Naive thymus-derived CD8-positive, alpha-beta T cell (primary cell): ENCODE data around the gene MYPN. TPM values are rescaled to one million over a fixed set of nuclear protein-coding genes. Genes with fewer than 3 reads are reported as not detected.

Experiments used
- ATAC-seq, 2 donors: fragments of 150-1000 bp; cut with Tn5 transposase in 1 of 2; sonication (Bioruptor Pico), chemical (Tn5 transposase) in 1 of 2; 1 replicate in 1 of 2; 2 replicates in 1 of 2; pipeline ENCODE4 v1.10.0; 2021; ENCODE audit warnings: mild to moderate bottlenecking in 2 of 2, moderate library complexity in 2 of 2
- POLR2A ChIA-PET: fragments of 350-600 bp; sonication (Branson Sonifier 250); formaldehyde crosslinking; loops from one replicate; lab custom pipeline; 2021; ENCODE audit warnings: antibody characterized with exemption; lab: Charles Lee
- DNase-seq, 10 donors: peaks; one replicate each; pipeline versions ENCODE4 v3.0.0 to v3.0.0-alpha.2; 2020 to 2022
- H3K27ac Mint-ChIP-seq, 10 donors: one replicate each; pipeline ENCODE4 v1.8.0; 2020 to 2022; ENCODE audit warnings: mild to moderate bottlenecking in 10 of 10, mixed read lengths in 10 of 10, moderate library complexity in 4 of 10, inconsistent platforms in 1 of 10
- H3K27me3 Mint-ChIP-seq, 5 donors: one replicate each; pipeline ENCODE4 v1.8.0; 2021 to 2022; ENCODE audit warnings: mixed read lengths in 5 of 5
- H3K36me3 Mint-ChIP-seq, 3 donors: one replicate each; pipeline ENCODE4 v1.8.0; 2020 to 2022; ENCODE audit warnings: mixed read lengths in 3 of 3, mild to moderate bottlenecking in 2 of 3, inconsistent platforms in 1 of 3
- H3K4me1 Mint-ChIP-seq, 4 donors: one replicate each; pipeline ENCODE4 v1.8.0; 2021 to 2022; ENCODE audit warnings: mixed read lengths in 4 of 4
- H3K4me3 Mint-ChIP-seq, 10 donors: one replicate each; pipeline ENCODE4 v1.8.0; 2020 to 2022; ENCODE audit warnings: mild to moderate bottlenecking in 10 of 10, mixed read lengths in 10 of 10, moderate library complexity in 6 of 10, inconsistent platforms in 1 of 10
- H3K9me3 Mint-ChIP-seq, 9 donors: one replicate each; pipeline ENCODE4 v1.8.0; 2020 to 2022; ENCODE audit warnings: mixed read lengths in 9 of 9, mild to moderate bottlenecking in 3 of 9, inconsistent platforms in 1 of 9, moderate library complexity in 1 of 9
- polyA plus RNA-seq, 3 donors: library from polyadenylated mRNA; unstranded; fragments of 300-500 nt; fragmentation: Illumina TruSeq; gene quantifications; one replicate each; pipeline ENCODE4 v1.2.3, GENCODE V29; 2021
- total RNA-seq, 8 experiments: library from RNA in 2 of 8; stranded (reverse) in 2 of 8; gene quantifications; one replicate each; pipeline ENCODE4 v1.2.3 and lab custom pipeline; 2021 to 2026

The MYPN gene
- total and polyA plus RNA-seq, 5 experiments from 2014 or later: not detected

DNA sequence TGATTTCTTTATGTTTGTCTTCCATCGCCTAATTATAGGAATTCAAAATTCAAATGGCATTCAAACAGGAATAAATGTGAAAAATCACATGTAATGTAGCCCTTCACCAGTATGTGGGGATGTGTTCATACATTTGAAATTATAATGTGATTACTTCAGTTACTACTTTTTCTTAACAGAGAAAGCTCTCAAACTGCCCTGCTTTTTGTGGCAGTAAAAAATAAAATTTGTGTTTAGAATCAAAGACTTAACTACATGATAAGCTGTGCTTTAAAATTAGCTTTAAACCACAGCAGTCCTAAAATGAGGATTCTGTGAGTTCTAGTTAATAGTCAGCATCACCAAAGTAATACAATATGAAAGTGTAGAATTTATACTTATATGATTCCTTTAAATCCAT is 26.4 kb upstream of the MYPN start:
- POLR2A ChIA-PET: interaction anchor here (0.6 kb wide), 1 partner anchor 249 kb away, joined by 3 read pairs; the partner anchor contains the start of gene HNRNPH3
- Mint-ChIP-seq H3K4me3 (no peak overlapping the region), H3K27ac (no peak overlapping the region), H3K36me3 (no peaks in the 10 kb centered on the region), H3K4me1 (no peaks in the 10 kb centered on the region), H3K9me3 (no peaks in the 10 kb centered on the region), H3K27me3 (peaks cover 0 to 16% (median 5%) of the 10 kb centered on the region in 5 donors)
- no peak for ATAC-seq
- DNase-seq: no peak

- ATAC-seq (no peak), DNase-seq (no peak)
- Mint-ChIP-seq H3K27ac (no peak overlapping the region), H3K4me3 (no peak overlapping the region), H3K9me3 (no peaks in the 10 kb centered on the region), H3K4me1 (no peaks in the 10 kb centered on the region), H3K36me3 (no peaks in the 10 kb centered on the region), H3K27me3 (peaks cover 0 to 16% (median 6%) of the 10 kb centered on the region in 5 donors)
- POLR2A ChIA-PET: interaction anchor here (0.5 kb wide), 1 partner anchor 20 kb away, joined by 5 read pairs; no protein-coding TSS in a partner anchor
These were observed 25.3 kb upstream of the MYPN start for GRCh38 chr10:68083953-68084352.

DNA sequence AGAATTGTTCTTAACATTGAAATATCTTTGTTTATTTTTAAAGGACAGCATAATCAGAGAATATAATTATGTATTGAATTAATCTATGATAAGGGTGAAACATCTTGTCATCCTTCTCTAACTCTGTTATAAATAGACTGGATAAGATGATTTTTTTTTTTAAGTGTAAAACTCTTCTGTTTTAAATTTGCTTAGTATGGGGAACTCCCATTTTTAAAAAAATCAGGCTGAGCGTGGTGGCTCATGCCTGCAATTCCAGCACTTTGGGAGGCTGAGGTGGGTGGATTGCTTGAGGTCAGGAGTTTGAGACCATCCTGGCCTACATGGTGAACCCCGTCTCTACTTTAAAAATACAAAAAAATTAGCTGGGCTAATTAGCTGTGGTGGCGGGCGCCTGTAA is 24.8 kb upstream of the MYPN start:
- no peak for ATAC-seq
- POLR2A ChIA-PET: interaction anchor here (0.5 kb wide), 1 partner anchor 20 kb away, joined by 5 read pairs; no protein-coding TSS in a partner anchor

DNA sequence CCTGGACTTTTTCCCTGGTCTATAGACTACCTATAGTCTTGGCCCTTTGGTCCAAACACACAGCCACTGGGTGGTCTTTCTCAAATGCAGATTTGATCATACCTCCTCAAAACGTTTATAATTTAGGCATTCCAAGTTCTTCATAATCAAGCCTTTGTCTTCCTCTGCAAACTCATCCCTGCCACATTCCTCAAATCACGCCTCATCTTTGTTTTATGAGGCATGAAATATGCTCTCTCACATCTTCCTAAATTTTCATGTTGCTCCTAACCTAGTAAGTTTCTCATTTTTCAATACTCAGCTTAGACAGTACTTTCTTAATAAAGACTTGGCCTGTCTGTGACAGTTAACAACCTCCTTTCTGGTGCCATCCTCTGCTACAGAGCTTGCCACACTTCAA is 23.3 kb upstream of the MYPN start:
- H3K9me3 Mint-ChIP-seq: no peaks in the 10 kb centered on the region
- H3K36me3 Mint-ChIP-seq: no peaks in the 10 kb centered on the region
- DNase-seq (no peak), ATAC-seq (no peak)
- no peak overlapping the region for H3K27ac Mint-ChIP-seq
- POLR2A ChIA-PET: no interaction called here
- H3K4me3 Mint-ChIP-seq: no peak overlapping the region
- H3K4me1 Mint-ChIP-seq: no peaks in the 10 kb centered on the region
- peaks cover 0 to 12% (median 4%) of the 10 kb centered on the region in 5 donors for H3K27me3 Mint-ChIP-seq

More for the DNA sequence above, 24.8 kb upstream of the MYPN start:
- no peak for DNase-seq
- peaks cover 0 to 16% (median 6%) of the 10 kb centered on the region in 5 donors for H3K27me3 Mint-ChIP-seq
- no peak overlapping the region for H3K27ac Mint-ChIP-seq
- no peak overlapping the region for H3K4me3 Mint-ChIP-seq
- no peaks in the 10 kb centered on the region for H3K4me1 Mint-ChIP-seq
- no peaks in the 10 kb centered on the region for H3K36me3 Mint-ChIP-seq
- no peaks in the 10 kb centered on the region for H3K9me3 Mint-ChIP-seq

DNA sequence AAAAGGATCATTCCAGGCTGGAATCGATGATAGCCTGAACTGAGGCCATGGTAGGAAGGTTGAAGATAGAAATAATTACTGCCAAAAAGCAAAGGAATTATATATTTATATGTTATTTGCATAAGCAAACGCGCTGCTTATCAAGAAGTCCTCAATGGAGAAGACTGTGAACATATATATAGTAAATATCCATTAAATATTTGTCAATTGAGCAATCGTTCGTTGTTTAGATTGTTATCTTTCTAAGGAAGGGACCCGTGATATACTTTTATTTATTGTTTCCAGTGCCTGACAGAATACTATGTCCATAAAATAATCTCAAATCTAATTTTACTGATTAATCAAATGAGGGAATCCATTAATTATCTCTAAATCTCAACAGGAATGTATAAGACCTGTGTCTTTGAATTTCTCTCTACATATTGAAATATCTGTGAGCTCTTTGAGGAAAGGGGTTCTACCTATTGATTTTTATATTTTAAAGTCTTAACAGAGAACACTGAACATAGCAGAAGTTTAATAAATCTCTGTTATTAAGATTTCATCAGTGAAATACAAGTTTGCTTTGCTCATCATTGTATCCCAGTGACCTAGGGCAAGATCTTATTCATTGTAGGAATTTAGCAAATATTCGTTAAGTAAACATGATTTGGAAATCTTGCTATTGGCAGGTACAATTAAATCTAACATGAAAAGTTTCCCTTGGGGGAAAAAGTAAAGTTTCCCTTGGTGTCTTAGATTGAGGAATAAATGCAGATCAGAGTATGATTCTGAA is 22.2 kb upstream of the MYPN start:
- H3K27ac Mint-ChIP-seq: no peak overlapping the region
- no peak overlapping the region for H3K4me3 Mint-ChIP-seq
- ATAC-seq (no peak), DNase-seq (no peak)
- H3K9me3 Mint-ChIP-seq: no peaks in the 10 kb centered on the region
- H3K36me3 Mint-ChIP-seq: no peaks in the 10 kb centered on the region
- no peaks in the 10 kb centered on the region for H3K4me1 Mint-ChIP-seq
- H3K27me3 Mint-ChIP-seq: peaks cover 0 to 8% (median 4%) of the 10 kb centered on the region in 5 donors
- POLR2A ChIA-PET: no interaction called here

DNA sequence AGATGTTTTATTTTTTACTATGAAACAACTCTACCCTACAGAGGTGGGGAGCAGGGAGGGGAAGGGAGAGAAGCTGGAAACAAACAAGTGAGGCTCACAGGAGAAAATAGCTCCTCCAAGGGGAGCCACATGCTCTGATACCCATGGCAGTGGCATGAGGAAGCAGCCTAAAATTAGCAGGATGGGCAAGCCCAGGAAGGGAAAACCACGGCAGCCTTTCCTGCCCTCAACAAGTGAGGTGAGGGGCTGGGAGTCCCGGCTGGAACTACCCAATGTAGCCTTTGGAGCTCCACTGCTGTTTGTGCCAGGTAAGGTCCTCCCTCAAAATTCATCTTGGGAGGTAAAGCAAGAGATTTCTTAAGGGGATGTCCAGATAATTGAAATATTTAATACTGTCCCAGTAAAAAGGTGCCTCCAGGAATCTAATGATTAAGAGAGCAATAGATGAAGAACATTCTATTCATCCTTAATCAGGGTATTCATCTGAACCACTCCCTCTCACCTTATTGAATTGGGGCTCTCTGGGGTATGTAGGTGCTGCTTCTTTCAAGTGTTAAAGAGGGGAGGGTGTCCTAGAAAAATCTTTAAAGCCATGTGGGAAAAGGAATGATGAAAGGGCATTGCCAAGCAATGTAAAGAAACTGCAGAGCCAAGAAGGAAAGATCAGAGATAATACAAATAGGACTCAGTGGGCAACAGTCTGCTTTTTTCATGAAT is 21.4 kb upstream of the MYPN start:
- no peak overlapping the region for H3K4me3 Mint-ChIP-seq
- H3K27ac Mint-ChIP-seq: no peak overlapping the region
- H3K9me3 Mint-ChIP-seq: no peaks in the 10 kb centered on the region
- H3K36me3 Mint-ChIP-seq: no peaks in the 10 kb centered on the region
- H3K27me3 Mint-ChIP-seq: peaks cover 0 to 6% (median 3%) of the 10 kb centered on the region in 5 donors
- POLR2A ChIA-PET: no interaction called here
- H3K4me1 Mint-ChIP-seq: no peaks in the 10 kb centered on the region
- DNase-seq (no peak), ATAC-seq (no peak)

DNA sequence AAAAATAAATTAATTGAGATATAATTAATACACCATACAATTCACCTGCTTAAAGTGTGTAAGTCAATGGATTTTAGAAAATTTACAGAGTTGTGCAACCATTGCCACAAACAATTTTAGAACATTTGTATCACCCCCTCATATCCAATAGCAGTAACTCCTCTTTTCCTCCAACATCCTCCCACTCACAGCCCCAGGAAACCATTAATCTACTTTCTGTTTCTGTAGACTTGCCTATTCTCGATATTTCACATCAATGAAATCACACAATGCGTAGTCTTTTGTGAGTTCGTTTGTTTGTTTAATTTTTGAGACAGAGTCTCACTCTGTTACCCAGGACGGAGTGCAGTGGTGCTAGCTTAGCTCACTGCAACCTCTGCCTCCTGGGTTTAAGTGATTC is 20.5 kb upstream of the MYPN start:
- Mint-ChIP-seq H3K4me3 (no peak overlapping the region), H3K9me3 (no peaks in the 10 kb centered on the region), H3K27me3 (peaks cover 0 to 6% (median 3%) of the 10 kb centered on the region in 5 donors), H3K36me3 (no peaks in the 10 kb centered on the region), H3K27ac (no peak overlapping the region), H3K4me1 (no peaks in the 10 kb centered on the region)
- POLR2A ChIA-PET: no interaction called here
- no peak for ATAC-seq
- no peak for DNase-seq

GRCh38 chr10:68090586-68090985 is 18.7 kb upstream of the MYPN start:
- Mint-ChIP-seq H3K4me1 (no peaks in the 10 kb centered on the region), H3K27ac (no peak overlapping the region), H3K27me3 (peaks cover 0 to 6% (median 3%) of the 10 kb centered on the region in 5 donors), H3K9me3 (no peaks in the 10 kb centered on the region), H3K36me3 (no peaks in the 10 kb centered on the region), H3K4me3 (no peak overlapping the region)
- ATAC-seq (no peak), DNase-seq (no peak)
- POLR2A ChIA-PET: no interaction called here

- Mint-ChIP-seq H3K4me1 (no peaks in the 10 kb centered on the region), H3K27me3 (peaks cover 0 to 2% (median 0%) of the 10 kb centered on the region in 5 donors), H3K9me3 (no peaks in the 10 kb centered on the region), H3K4me3 (no peak overlapping the region), H3K36me3 (no peaks in the 10 kb centered on the region), H3K27ac (no peak overlapping the region)
- ATAC-seq (no peak), DNase-seq (no peak)
- POLR2A ChIA-PET: no interaction called here
These were observed 16.8 kb upstream of the MYPN start for GRCh38 chr10:68092512-68092911.

DNA sequence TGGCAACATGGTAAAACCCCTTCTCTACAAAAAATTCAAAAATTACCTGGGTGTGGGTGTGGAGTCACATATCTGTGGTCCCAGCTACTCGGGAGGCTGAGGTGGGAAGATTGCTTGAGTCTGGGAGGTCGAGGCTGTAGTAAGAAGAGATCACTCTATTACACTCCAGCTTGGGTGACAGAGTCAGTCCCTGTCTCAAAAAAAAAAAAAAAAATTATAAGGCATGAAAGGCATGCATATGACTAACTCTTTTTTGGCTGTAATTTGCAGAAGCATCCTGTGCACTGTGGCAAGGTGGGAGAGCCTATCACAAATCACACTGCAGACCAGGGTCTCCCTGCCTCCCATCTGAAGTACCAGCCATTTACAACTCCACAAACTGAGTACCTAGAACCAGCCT is 14.1 kb upstream of the MYPN start:
- POLR2A ChIA-PET: no interaction called here
- ATAC-seq (no peak), DNase-seq (no peak)
- H3K36me3 Mint-ChIP-seq: no peaks in the 10 kb centered on the region
- H3K4me3 Mint-ChIP-seq: no peak overlapping the region
- H3K27ac Mint-ChIP-seq: no peak overlapping the region
- H3K9me3 Mint-ChIP-seq: no peaks in the 10 kb centered on the region
- no peaks in the 10 kb centered on the region for H3K4me1 Mint-ChIP-seq
- no peaks in the 10 kb centered on the region for H3K27me3 Mint-ChIP-seq

DNA sequence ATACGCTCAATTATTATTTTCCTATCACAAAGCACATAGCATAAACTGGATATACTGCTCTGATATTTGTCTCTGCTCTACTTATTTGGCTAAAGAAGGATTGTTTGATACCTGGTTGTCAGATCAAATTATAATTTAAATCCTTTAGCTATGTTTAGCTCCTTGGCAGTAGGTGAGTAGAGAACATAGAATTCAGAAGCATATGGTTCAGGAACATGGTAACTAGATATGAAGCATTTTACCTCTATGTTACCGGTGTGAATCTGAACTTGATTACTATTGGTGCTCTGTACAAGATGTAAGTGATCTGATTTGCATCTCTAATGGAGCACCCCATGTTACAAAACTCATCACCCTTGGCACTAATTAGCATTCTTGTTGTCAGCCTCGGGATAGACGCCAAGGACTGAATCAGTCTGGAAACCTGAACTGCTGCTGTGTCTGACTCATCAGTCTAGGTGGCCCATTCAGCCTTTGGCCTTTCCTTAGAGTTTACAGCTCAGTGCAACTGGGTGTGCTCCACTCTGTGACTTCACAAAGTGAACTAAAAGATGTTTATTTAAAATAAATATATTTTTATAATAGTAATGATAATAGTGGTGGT is 12.3 kb upstream of the MYPN start:
- H3K4me1 Mint-ChIP-seq: no peaks in the 10 kb centered on the region
- ATAC-seq: no peak
- H3K27ac Mint-ChIP-seq: no peak overlapping the region
- no peak overlapping the region for H3K4me3 Mint-ChIP-seq
- H3K27me3 Mint-ChIP-seq: no peaks in the 10 kb centered on the region
- H3K36me3 Mint-ChIP-seq: no peaks in the 10 kb centered on the region
- H3K9me3 Mint-ChIP-seq: no peaks in the 10 kb centered on the region
- POLR2A ChIA-PET: no interaction called here
- no peak for DNase-seq

GRCh38 chr10:68099736-68100135 is 9.6 kb upstream of the MYPN start:
- Mint-ChIP-seq H3K27me3 (peaks cover 0 to 3% (median 0%) of the 10 kb centered on the region in 5 donors), H3K36me3 (no peaks in the 10 kb centered on the region), H3K27ac (no peak overlapping the region), H3K4me1 (no peaks in the 10 kb centered on the region), H3K4me3 (no peak overlapping the region), H3K9me3 (no peaks in the 10 kb centered on the region)
- POLR2A ChIA-PET: no interaction called here
- ATAC-seq: no peak
- no peak for DNase-seq

GRCh38 chr10:68101066-68101465 is 8.2 kb upstream of the MYPN start:
- POLR2A ChIA-PET: no interaction called here
- Mint-ChIP-seq H3K36me3 (no peaks in the 10 kb centered on the region), H3K4me3 (no peak overlapping the region), H3K4me1 (no peaks in the 10 kb centered on the region), H3K27me3 (peaks cover 0 to 3% (median 0%) of the 10 kb centered on the region in 5 donors), H3K9me3 (no peaks in the 10 kb centered on the region), H3K27ac (no peak overlapping the region)
- no peak for ATAC-seq
- DNase-seq: no peak
